Measurements from ENCODE around the gene FBXL13.
"Not testable (repeated sequence)": the region's sequence is repeated elsewhere in the genome, so short reads cannot be mapped to it uniquely, and the experiment has no call there.

FBXL13 gene

GRCh38 chr7:103020876-103021275 is 53.7 kb downstream of the FBXL13 start:
- DNase-seq: not testable (repeated sequence)

GRCh38 chr7:103018295-103018694 is 56.3 kb downstream of the FBXL13 start:
- DNase-seq: not testable (repeated sequence)

DNA sequence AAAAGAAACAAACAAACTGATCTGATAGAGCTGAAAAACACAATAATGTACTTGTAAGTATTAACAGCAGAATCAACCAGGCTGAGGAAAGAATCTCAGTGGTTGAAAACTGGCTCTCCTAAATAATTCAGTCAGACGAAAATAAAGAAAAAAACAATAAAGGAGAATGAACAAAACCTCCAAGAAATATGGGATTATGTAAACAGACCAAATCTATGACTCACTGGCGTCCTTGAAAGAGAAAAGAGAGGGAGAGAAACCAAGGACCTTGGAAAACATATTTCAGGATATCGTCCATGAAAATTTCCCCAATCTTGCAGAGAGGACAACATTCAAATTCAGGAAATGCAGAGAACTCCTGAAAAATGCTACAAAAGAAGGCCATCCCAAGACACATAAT is 62.9 kb downstream of the FBXL13 start:
- no peak for DNase-seq

GRCh38 chr7:103010211-103010610 is 64.4 kb downstream of the FBXL13 start:
- DNase-seq: no peak

- no peak for DNase-seq
Observed at GRCh38 chr7:103009466-103010185, 65.0 kb downstream of the FBXL13 start.

- DNase-seq: no peak
Observed at GRCh38 chr7:103003004-103003403, 71.6 kb downstream of the FBXL13 start.

DNA sequence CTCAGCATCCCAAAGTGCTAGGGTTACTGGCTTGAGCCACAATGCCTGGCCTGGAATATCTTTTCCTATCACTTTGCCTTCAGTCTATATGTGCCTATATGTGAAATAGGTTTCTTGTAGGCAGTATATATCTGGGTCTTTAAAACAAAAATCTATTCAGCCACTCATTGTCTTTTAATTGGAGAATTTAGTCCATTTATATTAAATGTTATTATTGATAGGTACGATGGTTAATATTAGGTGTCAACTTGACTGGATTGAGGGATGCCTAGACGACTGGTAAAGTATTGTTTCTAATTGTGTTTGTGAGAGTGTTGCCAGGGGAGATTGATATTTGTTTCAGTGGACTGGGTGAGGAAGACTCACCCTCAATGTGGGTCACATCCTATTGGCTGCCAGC is 73.4 kb downstream of the FBXL13 start:
- no peak for DNase-seq

DNA sequence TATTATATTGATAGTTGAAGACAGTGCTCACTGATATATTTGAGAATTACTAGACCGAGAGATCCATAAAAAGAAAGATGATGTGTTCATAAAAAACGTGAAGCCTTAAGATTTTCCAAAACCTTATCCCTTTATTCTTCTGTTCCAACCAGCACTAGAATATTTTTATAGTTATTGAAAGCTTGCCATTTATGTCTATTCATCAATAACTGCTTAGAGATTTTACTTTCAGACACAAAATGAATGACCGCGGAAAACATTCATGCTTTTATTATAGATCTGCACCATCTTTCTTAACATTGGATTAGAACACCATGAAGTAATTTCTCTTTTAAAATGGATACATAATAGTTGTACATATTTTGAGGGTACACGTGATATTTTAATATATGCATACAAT is 77.6 kb downstream of the FBXL13 start:
- no peak for DNase-seq

DNA sequence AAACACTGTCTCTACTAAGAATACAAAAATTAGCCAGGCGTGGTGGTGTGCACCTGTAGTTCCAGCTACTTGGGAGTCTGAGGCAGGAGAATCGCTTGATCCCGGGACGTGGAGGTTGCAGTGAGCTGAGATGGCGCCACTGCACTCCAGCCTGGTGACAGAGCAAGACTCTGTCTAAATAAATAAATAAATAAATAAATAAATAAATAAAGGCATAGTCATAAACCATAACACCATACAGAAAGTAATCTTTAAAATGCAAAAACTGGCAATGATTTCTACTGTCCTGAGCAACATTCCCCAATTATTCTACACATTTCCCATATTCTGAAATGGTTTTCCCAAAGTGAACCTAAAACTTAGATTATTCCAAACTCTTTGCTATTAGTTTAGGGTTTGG is 79.0 kb downstream of the FBXL13 start:
- DNase-seq: not testable (repeated sequence)

GRCh38 chr7:102994567-102994966 is 80.0 kb downstream of the FBXL13 start:
- DNase-seq: no peak

DNA sequence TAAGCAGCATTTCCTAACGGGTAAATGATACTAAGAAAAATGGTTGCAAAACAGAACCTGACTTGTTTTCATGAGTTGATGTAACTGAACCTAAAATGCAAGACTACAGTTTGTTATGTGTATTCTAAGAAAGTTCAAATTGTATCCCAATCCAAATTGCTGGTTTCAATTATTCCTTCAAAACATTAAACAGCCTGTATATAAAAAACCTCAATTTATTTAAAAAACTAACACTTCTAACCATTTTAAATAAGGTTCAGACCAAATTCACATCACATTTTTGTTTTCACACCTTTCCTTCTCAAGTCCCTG is 80.9 kb downstream of the FBXL13 start:
- no peak for DNase-seq

GRCh38 chr7:102992938-102993717 is 81.5 kb downstream of the FBXL13 start:
- no peak for DNase-seq

DNA sequence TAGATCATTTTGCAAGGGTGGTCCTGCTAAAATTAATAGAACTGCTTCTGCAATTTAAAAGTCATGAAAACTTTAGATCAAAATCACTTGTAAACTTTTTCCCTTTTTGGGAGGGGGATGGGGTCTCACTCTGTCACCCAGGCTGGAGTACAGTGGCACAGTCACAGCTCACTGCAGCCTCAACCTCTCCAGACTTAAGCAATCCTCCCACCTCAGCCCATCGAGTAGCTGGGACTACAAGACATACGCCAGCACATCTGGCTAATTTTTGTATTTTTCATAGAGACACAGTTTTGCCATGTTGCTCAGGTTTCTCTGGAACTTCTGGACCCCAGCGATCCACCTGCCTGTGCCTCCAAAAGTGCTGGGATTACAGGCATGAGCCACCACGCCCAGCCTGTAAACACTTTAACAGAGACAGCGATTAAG is 82.1 kb downstream of the FBXL13 start:
- no peak for DNase-seq

DNA sequence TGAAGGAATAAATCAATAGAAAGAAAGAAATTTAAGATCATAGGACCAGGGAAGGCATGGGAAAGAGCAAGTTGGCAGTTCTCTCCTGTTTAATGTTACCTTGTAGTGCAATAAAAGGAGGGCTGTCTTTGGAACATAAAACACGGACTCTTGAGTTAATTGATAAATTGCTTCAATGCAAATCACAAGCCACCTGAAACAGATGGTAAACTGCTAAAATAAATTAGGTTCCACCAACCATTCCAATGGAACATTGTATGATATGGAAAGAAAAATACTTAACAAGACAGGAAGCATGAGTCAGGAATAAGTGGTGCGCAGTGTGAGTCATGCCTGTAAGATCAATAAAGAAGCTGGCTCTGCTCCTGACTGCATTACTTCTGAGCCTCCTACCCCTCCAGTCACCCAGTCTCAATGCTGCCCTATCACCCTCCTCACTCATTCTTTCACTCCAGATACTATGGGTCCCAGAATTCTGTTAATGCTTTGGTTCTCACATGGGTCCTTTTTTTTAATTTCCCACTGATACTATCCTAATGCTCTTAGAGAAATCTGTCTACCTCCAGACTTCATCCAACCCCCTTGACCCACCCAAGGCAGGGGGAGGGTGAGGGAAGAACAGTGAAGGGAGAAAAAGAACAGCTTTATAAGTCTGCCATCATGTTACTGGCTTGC is 82.9 kb downstream of the FBXL13 start:
- DNase-seq: no peak

DNA sequence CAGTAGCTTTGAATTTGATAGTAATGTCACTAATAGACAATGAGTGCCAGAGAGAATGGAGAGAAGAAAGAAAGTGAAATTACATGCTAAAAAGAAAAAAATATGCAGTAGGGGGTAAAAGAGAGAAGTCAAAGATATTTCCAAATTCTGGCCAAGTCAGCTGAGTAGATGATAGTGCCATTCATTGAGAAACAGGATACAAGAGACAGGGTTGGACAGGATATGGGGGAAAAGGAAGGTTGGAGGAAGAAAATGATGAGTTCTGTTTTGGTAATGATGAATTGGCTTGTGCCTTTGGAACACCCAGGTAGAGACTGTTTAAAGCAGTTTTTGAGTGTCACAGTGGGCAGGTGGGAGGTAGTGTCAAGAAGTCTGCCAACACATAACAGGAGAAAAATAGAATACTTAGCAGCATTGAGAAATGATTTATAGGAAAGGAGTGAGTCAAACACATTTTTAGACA is 83.5 kb downstream of the FBXL13 start:
- no peak for DNase-seq

- no peak for DNase-seq
Observed at GRCh38 chr7:102990642-102991041, 84.0 kb downstream of the FBXL13 start.

DNA sequence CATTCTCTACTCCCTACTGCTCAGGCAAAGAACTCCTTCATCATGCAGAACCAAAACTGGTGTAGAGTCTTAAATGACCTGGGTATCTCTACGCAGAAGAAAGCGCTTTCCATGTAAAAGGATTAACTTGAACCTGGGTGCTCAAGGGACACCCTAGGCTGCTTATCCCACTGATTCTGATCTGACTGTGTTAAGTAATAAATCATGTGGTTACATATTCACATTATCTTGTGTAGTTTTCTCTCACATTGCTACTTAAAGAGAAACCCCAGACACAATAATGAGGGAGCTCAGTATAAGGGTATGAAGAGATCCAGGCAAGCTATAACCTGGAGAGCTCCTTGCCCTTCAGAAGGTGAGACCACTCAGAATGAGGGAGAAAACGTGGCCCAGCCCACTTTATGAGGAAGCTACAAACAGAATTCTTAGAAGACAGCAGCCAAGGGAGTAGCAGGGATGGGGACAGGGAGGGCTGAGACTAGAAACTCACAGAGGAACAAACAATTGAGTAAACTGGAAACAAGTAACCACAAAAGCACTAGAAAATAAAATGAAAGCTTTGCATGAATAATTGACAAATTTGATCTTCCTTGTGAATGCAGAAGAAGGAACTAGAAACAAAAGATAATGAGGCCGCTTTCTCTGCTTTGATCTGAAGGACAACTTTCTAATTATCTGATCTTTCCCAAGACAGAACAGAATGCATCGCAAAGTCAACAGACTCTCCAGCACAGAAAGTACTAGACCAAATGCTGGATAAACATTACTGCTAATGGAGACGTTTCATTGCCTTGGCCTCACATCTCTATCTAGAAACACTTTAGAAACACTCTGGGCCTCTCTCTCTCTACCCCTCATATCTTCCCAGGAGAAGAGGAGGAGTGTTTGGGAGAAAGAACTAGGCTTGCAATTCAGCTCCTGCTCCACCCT is 85.7 kb downstream of the FBXL13 start:
- DNase-seq: no peak

DNA sequence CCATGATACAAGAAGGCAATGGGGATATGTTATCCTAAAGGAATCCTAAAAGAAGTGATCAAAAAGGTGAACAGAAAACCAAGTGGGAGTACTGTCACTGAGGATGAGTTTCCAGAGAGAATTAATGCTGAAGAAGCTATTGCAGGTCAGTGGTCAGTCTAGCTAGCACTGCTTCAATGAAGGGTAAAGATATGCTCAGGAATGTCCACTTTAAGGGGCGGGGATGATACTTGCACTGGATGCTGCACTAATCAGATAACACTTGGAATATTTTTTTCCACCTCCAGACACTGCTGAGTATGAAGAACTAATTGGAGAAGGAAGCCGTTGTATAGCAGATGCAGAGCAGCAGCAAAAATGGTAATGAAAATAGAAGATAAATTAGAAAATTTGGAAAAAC is 86.5 kb downstream of the FBXL13 start:
- DNase-seq: no peak

- no peak for DNase-seq
Observed at GRCh38 chr7:102985176-102985783, 89.3 kb downstream of the FBXL13 start.

GRCh38 chr7:102983602-102984001 is 91.0 kb downstream of the FBXL13 start:
- DNase-seq: no peak

DNA sequence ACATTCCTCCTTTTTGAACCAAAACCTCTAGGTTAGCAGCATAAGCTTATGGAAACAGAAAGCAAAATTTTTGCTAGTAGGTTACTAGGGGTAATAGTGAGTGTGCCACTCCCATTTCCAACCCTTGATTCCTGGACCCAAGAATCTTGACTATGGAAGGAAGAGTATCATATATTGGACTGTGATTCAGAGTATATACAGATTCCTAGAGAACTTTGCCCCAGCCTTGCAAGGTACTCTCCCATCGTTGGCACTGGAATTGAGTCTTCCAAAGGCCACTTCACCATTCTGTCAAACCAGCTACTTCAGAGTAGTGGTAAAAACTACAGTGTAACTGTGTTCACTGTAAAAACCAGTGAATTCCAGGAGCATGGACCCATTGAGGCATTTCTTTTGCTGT is 92.4 kb downstream of the FBXL13 start:
- no peak for DNase-seq

DNA sequence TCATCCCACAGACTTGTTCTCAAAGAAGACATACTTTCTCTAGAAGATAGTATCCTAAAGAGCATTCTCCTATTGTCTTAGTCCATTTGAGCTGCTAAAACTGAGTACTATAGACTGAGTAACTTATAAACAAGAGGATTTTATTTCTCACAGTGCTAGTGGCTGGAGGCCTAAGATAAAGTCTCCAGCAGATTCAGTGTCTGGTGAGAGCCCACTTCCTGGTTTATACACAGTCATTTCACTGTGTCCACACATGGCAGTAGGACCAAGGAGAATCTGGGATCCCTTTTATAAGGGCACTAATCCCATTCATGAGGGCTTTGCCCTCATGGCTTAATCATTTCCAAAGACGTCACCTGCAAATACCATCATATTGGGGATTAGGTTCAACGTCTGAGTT is 93.1 kb downstream of the FBXL13 start:
- DNase-seq: no peak

Measured in activated CD8-positive, alpha-beta memory T cell treated with anti-CD3 and anti-CD28 coated beads, Interleukin-2, amount 50 U/mL, for 48 hours (primary cell).